ENCODE data around the gene YRDC.

YRDC gene

GRCh38 chr1:37753473-37754321 is 54.3 kb downstream of the YRDC start:
- no peak for TF ChIP-seq CTCF (IDR thresholded peaks at IDR 0.05)
